HG03442 (cell line): Measurements from ENCODE around the gene MOCS1.

Source experiments
- ATAC-seq: cut with Tn5 transposase; IDR thresholded peaks from one replicate; pipeline ENCODE4 v1.9.1; 2021; ENCODE audit warnings: mild to moderate bottlenecking, moderate library complexity; ENCODE audit not compliant: unreplicated experiment

MOCS1 gene

DNA sequence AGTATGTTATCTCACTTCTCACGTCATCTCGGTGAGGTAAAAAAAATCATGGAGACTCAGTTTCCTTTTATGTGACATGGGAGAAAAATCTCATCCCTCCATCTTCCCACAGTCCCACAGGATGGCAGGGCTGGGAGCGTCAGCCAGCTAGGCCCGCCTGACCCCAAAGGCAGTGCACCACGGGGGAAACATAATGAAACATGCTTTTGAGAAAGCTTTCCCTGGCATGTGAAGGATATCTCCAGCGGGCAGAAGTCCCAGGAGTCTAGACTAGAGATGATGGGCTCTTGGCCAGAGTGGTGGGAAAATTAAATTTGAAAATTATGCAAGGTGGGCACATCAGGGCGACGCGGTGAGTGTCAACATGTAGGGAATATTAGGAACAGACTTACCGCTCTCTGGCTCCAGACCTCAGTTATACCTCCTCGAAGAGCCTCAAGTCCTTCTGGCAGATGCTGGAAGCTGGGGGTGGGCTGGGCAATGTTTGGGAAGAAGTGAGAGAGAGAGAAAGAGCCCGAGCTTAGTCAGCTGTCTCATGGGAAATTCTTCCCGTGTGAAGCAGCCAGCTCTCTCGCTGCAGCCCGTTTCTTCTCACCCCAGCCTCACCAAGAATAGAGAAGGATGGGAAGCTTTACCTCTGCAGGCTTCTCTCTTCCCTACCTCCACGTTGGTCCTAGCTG, 52.3 kb downstream of the MOCS1 start:
- ATAC-seq = no peak

- ATAC-seq = no peak
Measured at GRCh38 chr6:39880594-39880993, 53.7 kb downstream of the MOCS1 start.

- no peak for ATAC-seq
Measured at GRCh38 chr6:39879535-39879934, 54.7 kb downstream of the MOCS1 start.

- ATAC-seq = no peak
Measured at GRCh38 chr6:39876826-39877225, 57.4 kb downstream of the MOCS1 start.

DNA sequence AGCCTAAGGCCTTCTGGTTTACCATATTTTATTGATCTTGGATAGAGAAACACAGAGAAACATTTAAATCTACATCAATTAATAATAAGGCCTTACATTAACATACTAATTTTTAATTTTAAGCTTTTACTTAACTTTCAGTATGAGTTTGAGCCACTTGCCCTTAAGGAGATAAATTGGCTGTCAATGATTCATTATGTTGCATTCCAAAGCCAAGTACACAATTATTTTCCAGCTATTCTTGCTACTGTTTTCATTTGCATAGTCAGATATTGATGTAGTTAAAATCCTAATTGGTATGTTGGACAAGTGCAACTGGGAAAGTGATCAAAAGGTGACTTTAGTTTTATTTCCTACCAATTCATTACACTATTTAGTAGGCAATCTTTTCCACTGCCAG, 58.2 kb downstream of the MOCS1 start:
- no peak for ATAC-seq

DNA sequence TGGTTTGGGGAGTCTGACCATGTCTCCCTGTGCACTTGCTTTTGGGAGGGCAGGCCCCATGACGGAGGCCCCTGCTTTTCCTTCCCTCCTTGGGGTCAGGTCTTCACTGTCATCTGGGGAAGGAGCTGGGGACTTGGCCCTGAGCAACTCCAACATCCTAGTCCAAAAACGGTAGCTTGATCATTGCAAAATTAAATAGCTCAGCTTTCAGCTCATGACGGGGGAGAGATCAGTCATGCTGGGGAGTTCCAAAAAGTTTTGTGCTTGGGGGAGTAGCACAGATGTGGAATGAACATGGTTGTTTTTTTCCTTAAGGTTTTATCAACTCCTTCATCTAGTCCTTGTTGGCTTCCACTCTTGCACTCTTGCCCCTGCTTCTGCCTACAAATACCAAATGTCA, 60.8 kb downstream of the MOCS1 start:
- ATAC-seq = no peak

DNA sequence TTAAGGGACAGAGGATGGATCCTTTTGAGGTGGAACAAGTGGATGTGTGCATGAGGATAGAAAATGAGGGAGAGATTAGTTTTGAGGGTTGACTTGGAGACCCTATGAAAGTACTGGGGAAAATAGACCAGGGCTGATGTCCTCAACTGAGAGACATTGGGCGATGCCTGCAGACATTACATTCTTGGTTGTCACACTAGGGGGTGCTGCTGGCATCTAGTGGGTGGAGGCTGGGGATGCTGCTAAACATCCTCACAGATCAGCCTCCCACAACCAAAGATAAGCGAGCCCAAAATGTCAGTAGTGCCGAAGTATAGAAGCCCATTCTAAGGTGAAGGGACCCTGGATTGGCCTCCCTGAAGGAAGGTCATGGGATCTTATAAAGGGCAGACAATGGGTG, 63.3 kb downstream of the MOCS1 start:
- no peak for ATAC-seq

- no peak for ATAC-seq
Measured at GRCh38 chr6:39867592-39867991, 66.7 kb downstream of the MOCS1 start.

- ATAC-seq = no peak
Measured at GRCh38 chr6:39865011-39865888, 69.0 kb downstream of the MOCS1 start.

DNA sequence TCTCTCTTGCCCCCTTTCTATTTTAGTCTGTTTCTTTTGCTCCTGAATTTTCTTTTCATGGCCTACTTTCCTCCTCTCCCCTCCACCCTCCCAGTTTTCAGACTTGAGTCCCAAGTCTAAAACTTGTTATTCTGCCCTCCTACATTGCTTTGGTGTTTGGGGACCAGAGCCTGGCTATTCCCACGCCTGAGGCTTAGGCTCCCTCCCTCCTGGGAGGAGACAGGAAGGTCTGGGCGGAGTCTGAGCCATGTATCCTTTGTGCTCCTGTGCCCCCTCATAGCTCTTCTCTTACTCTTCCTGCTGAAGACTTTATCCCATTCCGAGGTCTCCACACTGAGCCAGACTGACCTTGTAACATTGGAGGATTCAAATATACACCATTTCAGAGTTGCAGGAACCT, 72.6 kb downstream of the MOCS1 start:
- no peak for ATAC-seq

- ATAC-seq = no peak
Measured at GRCh38 chr6:39859025-39859424, 75.2 kb downstream of the MOCS1 start.

GRCh38 chr6:39855356-39855995, 78.8 kb downstream of the MOCS1 start:
- ATAC-seq = no peak
